ENCODE measurements around the gene CYBA.

CYBA gene

GRCh38 chr16:88645455-88645854 is 5.4 kb downstream of the CYBA start:
- DNase-seq (ENCODE audit: low spot score), result no peak

DNA sequence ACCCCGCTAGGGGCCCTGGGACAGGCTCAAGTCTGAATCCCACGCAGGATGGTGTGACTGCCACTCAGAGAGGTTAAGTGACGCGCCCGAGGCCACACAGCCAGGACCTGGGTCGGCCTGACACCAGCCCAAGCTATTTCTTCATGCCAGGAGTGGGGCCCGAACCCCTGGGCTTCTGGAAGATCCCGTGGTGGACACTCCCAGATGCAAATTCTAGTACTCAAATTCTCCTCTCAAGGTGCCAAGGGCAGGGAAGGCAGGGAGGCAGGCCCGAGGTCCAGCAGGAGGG is 7.3 kb downstream of the CYBA start:
- DNase-seq (ENCODE audit: low spot score), result no peak

- no peak for DNase-seq (ENCODE audit: low spot score)
Observed at GRCh38 chr16:88642881-88643643, 7.8 kb downstream of the CYBA start.

DNA sequence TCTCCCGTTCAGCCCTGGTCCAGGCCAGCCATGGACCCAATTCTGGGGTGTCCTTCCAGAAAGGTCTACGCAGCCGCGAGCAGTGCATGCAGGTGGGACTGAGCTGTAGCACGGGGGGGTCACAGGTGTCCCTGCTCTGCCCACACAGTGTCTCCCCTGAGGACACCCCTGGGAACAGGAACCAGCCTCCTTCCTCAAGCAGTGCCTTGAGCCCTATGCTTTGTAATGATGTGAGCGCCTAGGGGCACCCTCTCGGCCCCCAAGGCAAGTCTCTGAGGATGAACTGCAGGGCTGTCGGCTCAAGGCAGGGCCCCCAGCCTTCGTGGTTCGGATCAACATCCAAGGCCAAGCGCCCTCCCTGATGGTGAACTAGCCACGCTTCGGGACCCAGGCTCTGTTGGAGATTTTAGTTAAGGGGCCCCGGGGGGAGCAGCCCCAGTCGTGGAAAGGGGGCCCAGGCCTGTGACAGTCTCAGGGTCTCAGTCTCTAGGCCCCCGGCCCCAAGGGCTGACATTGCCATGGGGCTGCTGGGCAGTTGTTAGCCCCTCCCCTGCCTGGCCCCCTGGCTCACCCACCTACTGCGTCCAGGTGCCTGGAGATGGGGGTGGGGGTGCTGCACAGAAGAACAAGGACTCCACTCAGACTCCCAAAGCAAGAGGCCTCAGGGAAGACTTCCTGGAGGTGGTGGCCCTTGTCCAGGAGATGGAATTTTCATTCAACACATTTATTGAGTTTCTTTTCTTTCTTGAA is 10.2 kb downstream of the CYBA start:
- DNase-seq (ENCODE audit: low spot score), result no peak

DNA sequence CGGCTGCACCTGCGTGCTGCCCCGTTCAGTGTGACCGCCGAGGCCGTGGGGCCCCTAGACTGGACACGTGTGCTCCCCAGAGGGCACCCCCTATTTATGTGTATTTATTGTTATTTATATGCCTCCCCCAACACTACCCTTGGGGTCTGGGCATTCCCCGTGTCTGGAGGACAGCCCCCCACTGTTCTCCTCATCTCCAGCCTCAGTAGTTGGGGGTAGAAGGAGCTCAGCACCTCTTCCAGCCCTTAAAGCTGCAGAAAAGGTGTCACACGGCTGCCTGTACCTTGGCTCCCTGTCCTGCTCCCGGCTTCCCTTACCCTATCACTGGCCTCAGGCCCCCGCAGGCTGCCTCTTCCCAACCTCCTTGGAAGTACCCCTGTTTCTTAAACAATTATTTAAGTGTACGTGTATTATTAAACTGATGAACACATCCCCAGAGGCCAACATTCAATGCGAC is 10.8 kb downstream of the CYBA start:
- DNase-seq (ENCODE audit: low spot score), result no peak

GRCh38 chr16:88639231-88640038 is 11.4 kb downstream of the CYBA start:
- DNase-seq (ENCODE audit: low spot score), result peak; percentile 65

GRCh38 chr16:88638323-88639230 is 12.3 kb downstream of the CYBA start, which contains the start of gene IL17C:
Gene IL17C (plus strand): TSS chr16:88638572. CDS start chr16:88638642, 70 bp downstream.
- DNase-seq (ENCODE audit: low spot score), result no peak

DNA sequence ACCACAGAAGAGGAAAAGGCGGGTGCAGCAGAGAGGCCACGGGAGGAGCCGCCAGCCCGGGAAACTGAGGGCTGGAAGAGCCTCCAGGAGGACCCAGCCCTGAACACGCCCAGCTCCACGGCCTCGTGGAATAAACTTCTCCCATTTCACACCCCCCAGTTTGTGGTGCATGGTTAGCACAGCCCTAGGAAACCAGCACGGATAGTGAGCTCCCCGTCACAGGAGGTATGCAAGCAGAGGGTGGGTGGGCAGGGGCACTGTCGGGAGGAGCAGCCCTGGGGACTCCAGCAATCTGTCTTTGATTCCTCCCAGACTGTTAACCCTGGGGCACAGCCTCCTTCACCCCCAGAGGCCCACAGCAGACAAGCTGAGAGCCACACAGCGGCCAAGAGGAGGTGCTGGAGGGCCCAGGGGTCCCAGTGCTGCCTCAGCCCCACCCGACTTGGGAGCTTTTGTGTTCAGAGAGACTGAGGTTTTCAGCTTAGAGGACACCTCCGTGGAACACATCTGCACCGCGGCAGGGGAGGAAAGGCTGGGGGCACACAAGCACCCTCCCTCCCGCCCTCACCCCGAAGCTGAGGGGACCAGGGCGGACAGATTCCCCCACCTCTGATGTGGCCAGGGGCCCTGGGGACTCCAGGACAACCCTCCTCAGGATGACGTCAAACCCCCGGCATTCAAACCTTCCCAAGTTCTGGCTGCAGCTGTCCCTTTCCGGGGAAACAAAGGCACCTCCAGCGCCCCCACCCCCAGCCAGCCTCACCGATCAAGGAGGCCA is 14.2 kb downstream of the CYBA start:
- DNase-seq (ENCODE audit: low spot score), result no peak

GRCh38 chr16:88635671-88636319 is 15.1 kb downstream of the CYBA start:
- DNase-seq (ENCODE audit: low spot score), result no peak

- DNase-seq (ENCODE audit: low spot score), result peak; percentile 55
Observed at GRCh38 chr16:88634994-88635670, 15.7 kb downstream of the CYBA start.

GRCh38 chr16:88634141-88634993 is 16.5 kb downstream of the CYBA start:
- peak; percentile 68 for DNase-seq (ENCODE audit: low spot score)

GRCh38 chr16:88633684-88634140 is 17.1 kb downstream of the CYBA start:
- peak; percentile 61 for DNase-seq (ENCODE audit: low spot score)

GRCh38 chr16:88632587-88632930 is 18.3 kb downstream of the CYBA start:
- no peak for DNase-seq (ENCODE audit: low spot score)

DNA sequence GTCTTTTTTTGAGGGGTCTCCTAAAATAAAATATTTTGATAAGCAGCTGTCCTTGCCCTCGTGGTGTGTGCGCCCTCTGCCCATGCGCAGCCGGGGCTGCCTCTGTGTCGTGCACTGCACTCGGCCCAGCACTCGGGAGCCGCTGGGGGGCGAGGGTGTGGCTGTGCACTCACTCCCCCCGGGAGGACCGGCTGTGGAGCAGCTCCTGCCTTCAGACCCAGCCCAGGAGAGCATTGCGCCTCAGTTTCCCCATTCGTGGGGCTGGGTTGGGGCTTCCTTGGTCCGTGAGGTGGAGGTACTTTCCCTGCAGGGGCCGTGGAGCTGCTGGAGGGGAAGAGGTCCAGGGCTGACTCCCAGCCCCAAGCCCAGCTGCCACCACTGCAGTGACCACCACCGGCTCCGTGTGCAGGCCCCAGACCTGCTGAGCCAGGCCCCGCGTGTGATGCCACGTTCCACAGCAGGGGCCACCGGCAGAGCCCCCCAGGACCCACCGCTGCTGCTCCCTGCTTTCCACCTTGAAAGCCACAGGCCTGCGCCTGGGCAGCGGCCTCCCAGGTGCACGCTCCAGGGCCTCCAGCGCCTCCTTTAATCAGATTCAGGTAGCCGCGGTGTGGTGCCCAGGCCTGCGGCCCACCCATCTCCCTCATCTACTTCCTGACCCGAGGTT is 18.8 kb downstream of the CYBA start:
- no peak for DNase-seq (ENCODE audit: low spot score)

GRCh38 chr16:88631384-88631783 is 19.5 kb downstream of the CYBA start:
- no peak for DNase-seq (ENCODE audit: low spot score)

- no peak for DNase-seq (ENCODE audit: low spot score)
Observed at GRCh38 chr16:88630941-88631340, 19.9 kb downstream of the CYBA start.

GRCh38 chr16:88630433-88630832 is 20.4 kb downstream of the CYBA start:
- DNase-seq (ENCODE audit: low spot score), result no peak

DNA sequence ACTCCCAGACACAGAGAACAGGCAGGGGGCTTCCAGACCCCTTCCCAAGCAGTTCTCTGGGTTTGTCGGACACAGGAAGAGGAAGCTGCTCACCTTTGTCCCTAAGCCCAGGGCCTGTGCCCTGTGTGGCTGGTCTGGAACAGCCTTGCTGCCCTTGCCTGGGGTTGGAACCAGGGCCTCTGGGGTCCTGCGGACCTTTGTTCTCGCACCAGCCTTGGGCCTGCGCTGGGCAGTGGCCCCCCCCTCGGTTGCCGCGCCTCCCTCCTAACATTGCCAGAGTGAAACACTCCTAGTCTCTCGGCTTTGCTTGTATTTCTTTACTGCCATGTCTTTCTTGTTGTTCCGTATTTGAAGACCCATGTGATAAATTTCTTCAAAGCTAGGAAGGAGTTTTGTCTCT is 21.0 kb downstream of the CYBA start:
- no peak for DNase-seq (ENCODE audit: low spot score)
